ENCODE results near the gene CFD. TPM values are rescaled to one million over a fixed set of nuclear protein-coding genes. Genes with fewer than 3 reads are reported as not detected.
"Not testable (repeated sequence)": the region's sequence is repeated elsewhere in the genome, so short reads cannot be mapped to it uniquely, and the experiment has no call there.

The CFD gene
- polyA plus RNA-seq, 12 donors, result 0.98 to 20.8 (median 1.6) TPM; not detected in 1

DNA sequence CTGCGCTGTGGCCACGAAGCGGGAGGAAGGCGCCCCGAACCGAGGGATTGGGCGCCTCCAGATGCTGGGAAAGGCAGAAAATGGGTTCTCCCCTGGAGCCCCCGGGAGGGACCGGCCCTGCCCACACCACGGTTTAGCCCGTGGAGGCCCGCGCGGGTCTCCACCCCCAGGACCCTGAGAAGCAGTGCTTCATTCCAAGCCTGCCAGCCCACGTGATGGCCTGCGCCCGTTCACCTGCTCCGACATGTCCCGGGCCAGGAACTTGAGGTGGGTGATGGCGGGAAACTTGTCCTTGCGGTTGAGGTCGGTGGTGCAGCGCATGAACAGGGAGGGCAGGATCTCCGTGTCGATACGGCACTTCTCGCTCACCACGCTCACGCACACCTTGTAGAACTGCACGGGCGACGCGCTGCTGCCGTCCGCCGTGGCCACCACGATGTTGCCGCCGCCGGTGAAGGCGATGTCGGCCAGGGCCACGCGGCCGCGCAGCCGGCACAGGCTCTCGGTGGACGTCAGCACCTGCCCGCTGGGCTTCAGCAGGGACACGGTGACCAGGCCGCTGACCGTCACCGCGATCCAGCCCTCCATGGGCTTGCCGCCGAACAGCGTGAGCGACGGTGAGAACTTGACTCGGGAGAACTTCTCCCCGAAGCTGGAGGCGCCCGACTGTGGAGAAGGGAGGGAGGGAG is 26.2 kb downstream of the CFD start:
- DNase-seq, result no peak

DNA sequence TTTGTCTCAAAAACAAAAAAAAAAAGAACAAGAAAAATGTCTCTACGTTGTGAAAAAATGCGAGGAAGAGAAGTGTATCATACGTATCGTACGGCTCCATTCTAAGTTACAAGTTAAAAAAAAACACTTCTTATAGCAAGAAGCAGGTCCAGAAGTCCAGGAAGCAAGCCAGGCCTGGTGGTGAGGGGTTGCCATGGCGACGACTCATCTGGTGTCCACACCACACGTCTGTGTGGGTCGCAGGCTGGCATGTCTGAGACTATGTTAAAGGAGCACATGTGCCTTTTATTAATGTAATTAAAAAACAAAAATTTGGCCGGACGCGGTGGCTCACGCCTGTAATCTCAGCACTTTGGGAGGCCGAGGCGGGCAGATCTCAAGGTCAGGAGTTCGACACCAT is 27.6 kb downstream of the CFD start:
- no peak for DNase-seq

DNA sequence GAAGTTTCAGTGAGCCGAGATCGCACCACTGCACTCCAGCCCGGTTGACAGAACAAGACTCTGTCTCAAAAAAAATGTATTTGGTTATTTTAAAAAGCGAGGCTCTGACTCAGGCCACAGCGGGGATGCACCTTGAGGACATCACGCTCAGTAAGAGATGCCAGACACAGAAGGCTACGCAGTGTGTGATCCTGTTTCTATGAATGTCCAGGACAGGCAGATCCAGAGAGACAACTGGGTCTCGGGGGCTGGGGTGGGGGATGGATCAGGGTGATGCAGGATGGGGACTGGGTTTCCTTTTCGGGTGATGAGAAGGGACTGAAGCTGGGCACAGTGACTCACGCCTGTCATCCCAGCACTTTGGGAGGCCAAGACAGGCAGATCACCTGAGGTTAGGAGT is 28.1 kb downstream of the CFD start:
- DNase-seq, result no peak

DNA sequence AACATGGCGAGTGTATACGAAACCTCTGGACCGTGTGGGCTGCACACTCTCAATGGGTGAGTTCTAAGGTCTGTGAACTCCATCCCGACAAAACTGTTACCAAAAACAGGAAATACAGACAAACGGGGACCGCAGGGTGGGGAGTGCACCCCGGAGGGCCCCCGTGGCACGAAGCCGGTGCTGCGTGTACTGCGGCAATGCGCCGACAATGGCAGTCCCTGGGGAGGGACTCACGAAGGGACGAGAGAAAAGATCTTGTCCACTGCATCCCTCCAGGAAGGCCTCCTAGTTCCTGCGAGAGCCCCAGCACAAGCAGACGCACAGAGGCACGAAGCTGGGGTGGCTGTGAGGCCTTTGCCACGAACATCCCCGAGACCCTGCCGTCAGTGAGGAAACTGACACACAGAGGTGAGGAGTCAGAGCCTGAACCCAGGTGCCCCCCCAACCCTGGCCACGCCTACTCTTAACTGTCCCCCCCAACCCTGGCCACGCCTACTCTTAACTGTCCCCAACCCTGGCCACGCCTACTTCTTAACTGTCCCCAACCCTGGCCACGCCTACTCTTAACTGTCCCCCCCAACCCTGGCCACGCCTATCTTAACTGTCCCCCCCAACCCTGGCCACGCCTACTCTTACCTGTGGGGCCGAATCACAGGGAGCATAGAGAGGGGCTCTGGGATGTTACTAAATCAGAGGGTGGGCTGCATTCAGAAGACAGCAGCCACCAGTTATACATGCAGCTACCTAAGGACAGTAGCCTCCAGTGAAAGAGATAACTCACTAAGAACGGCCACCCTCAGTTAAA is 29.3 kb downstream of the CFD start:
- DNase-seq, result no peak

DNA sequence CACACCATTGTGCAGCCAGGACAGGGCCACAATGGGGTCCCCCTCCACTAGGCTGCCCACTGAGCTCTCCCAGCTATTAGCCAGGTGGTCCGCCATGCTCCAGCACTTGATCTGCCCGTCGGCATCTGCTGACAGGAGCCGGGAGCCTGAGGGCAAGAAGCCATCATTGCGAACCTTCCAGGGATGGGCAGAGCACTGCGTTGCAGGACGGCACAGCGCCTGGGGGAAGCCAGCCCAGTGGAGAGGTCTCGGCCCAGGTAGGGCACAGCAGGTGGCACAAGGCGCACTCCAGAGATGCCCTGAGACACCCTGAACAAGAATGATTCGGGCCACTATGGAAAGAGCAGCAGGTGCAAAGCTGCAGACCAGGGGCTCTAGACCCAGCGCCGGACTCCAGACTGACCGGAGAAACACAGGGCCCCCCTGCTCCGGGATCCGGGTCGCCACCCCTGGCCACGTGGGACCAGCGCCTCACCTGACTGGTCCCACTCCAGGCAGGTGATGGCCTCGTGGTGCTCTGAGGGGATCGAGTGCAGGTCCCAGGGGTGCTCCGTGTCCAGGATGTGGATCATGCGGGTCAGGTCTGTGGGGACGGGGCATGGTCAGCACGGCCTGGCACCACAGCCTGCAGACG is 30.3 kb downstream of the CFD start:
- no peak for DNase-seq

DNA sequence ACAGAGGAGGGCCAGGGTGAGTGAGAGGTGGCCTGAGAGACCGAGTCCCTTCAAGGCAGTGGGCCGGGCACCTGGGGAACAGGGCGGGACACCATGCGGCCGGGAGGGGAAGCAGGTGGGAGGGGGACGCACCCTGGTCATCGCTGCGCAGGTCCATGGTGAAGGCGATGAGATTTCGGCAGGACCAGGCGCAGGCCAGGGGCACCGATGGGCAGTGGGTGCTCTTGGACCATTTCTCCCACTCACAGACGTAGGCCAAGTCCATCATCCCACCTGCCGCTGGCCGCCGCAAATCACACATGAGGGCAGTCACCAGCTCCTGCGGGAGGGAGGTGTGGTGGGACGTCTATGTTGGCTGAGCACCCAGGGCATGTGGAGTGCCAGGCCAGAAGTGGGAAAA is 31.4 kb downstream of the CFD start:
- DNase-seq, result no peak

DNA sequence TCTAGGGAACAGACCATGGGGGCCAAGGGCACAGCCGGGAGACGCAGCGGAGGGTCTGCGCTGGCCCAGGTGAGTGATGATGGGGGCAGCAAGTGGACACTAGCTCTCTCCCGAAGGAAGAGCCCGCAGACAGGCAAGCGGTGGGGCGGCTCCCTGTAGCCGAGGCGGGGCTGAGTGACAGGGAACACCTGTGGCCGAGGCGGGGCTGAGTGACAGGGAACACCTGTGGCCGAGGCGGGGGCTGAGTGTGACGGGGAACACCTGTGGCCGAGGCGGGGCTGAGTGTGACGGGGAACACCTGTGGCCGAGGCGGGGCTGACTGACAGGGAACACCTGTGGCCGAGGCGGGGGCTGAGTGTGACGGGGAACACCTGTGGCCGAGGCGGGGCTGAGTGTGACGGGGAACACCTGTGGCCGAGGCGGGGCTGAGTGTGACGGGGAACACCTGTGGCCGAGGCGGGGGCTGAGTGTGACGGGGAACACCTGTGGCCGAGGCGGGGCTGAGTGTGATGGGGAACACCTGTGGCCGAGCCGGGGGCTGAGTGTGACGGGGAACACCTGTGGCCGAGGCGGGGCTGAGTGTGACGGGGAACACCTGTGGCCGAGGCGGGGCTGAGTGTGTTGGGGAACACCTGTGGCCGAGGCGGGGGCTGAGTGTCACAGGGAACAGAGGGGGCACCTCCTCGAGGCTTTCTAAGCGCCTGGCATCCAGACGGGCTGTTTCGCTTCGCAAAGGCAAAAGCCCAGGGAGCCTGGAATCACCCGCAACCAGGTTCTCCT is 32.1 kb downstream of the CFD start:
- not testable (repeated sequence) for DNase-seq

DNA sequence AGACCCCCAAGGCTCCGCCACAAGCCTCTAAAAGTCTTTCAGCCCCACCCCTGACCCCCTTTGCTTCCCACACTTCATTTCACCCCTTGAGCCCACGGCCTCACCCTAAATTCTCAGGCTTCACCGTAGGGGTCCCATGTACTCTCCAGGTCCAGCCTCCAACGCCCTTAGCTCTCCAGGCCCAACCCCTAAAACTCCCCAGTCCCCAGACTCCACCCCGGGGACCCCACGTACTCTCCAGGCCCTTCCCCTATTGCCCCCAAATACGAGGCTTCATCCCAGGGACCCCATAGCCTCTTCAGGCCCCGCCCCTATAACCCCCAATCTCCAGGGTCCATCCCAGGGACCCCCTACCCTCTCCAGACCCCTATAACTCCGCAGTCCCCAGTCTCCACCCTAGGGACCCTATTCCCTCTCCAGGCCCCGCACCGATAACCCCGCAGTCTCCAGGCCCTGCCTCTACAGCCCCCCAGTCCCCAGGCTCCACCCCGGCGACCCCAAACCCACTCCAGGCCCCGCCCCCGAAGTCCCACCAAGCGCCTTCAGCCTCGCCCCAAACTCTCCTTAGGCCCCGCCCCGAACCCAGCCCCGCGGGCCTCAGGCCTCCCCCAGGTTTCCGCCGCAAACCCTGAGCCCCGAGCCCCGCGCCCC is 32.9 kb downstream of the CFD start:
- DNase-seq, result no peak

DNA sequence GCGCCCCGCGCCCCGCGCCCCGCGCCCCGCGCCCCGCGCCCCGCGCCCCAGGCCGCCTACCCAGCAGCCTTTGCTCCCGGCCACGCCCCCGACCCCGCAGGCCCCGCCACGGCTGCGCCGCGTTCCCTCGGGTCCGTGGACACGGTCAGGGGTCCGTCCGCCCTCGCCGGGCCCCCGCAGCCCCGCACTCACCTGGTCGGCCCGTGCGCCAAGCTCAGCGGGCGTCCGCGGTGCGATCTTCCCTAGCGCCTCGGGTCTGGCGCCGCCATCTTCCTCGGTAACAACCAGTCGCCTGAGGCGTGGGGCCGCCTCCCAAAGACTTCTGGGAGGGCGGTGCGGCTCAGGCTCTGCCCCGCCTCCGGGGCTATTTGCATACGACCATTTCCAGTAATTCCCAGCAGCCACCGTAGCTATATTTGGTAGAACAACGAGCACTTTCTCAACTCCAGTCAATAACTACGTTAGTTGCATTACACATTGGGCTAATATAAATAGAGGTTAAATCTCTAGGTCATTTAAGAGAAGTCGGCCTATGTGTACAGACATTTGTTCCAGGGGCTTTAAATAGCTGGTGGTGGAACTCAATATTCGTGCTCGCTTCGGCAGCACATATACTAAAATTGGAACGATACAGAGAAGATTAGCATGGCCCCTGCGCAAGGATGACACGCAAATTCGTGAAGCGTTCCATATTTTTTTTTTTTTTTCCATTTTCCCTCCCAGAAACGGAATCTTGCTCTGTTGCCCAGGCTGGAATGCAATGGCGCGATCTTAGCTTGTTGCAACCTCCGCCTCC is 33.6 kb downstream of the CFD start, which contains the start of the genes MED16 and RNU6-9:
Gene MED16, minus strand, starts transcription at position 294 of the 796 bp plus-strand sequence. CDS start 2,056 bp downstream, outside the sequence.
Gene RNU6-9, plus strand, starts transcription at position 591 of the 796 bp plus-strand sequence.
- DNase-seq, result peak; percentile 95

DNA sequence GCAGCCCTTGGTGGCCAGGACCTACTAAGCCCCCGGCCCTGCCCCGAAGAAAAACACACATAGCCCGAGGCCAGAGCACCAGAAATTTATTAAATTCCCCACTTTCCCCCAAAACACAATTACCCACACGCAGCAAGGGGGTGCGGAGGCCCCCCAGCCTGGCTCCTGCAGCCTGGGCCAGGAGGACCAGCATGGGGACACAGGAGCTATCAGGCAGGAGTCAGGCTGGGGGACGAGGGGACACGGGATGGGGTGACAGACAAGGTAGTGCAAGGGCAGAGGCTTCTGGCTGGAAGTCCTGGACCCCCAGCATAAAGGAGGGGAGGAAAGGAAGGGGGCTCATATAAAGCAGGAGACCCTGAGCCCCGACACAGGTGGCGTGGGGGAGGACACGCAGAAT is 37.0 kb downstream of the CFD start:
- no peak for DNase-seq

DNA sequence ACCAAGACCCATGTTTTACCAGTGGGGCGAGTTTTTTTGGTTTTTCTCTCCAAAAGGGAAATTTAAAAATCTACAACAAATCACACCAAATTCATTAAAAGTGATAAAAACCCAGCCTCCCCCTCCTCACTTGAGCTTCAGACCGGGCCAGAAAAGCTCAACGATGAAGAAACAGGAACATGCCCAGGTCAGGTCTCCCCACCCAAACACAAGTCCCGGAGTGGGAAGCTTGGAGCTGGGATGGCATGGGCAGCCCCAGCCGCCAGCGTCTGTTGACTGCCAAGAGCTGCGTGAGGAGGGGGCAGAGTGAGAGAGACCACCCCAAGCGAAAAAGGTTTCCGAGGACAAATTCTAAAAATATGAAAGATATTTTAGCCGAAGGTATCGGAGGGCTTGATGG is 37.5 kb downstream of the CFD start:
- no peak for DNase-seq

DNA sequence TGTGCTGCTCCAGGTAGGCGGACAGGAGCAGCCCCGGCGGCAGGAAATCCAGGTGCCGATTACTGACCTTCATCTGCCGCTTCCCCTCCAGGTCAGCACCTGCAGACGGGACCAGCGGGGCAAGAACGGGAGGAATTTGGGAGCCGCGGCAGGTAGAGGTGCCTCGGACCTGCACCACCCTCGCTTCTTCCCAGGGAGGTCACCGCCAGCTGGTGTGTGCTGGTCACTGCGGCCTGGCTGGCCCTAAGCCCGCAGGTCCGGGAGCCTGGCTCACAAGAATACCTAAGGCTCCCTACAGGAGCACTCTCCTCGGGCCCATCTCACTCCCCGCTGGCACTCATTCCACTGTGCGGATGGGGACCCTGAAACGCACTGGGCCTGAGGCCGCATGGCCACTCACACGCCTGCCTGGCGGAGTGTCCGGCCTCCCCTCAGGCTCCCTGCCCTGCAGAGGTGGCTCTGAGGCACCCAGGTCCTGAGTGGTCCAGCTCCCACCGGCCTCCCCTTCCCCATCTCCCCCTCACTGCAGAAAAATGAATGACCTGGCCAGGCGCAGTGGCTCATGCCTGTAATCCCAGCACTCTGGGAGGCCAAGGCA is 38.1 kb downstream of the CFD start:
- no peak for DNase-seq

DNA sequence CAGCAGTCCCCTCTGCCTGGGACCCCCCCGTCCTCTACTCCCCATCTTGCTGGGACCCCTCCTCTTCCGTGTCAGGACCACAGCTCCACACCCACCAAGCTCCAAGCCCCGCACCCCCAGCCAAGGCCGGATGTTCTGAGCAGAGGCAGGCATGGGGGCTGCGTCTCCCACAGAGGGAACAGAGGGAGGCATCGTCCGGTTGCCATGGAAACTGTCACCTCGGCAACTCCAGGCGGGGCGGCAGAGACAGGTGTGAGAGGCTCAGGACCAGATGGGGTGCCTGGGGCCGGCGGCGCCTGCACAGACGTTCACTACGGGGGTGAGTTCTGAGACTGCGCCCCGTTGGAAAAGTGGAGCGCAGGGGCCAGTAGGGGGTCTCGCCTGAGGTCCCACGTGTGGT is 39.2 kb downstream of the CFD start:
- no peak for DNase-seq

DNA sequence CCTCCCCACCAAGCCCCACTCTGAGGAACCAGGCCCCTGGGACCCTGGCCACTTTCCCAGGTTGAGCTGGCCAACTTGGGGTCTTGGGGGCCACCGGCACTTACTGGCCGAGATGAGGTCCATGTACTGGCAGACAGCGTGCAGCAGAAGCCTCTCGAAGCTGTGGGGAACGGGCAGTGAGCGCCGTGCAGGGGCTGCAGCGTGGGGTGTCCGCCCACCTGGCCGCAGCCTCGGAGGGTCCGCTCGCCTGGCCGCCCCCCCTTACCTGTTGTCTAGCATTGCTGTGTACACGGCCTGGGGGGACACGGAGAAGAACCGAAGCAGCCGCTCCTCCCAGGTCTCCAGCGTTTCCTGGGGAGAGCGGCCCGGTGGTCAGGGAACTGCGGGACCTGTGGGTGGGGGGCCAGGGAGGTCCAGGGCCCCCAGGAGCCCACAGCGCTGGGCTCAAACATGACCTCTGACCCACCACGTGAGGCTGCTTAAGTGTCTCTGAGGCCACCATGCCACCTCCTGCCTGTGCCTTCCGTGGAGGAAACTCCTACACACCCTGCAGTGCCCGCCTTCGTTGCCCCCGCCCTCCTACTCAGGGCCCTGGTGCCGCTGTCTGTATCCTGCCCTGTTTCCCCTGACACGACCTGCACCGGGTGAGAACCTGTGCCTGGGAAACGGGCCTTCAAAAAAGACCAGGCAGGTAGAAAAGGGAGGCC is 40.0 kb downstream of the CFD start:
- no peak for DNase-seq

DNA sequence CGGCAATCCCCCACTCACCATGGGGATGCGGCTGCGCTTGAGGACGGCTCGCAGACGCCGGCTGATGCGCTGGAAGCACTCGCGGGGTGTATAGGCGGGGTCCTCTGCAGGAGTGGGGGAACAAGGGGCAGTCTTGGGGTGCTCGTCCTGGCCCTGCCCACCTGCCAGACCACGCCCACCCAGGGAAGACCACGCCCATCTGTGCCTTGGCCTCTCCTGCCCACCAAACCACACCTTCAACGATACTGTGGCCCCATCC is 40.5 kb downstream of the CFD start:
- DNase-seq, result no peak

DNA sequence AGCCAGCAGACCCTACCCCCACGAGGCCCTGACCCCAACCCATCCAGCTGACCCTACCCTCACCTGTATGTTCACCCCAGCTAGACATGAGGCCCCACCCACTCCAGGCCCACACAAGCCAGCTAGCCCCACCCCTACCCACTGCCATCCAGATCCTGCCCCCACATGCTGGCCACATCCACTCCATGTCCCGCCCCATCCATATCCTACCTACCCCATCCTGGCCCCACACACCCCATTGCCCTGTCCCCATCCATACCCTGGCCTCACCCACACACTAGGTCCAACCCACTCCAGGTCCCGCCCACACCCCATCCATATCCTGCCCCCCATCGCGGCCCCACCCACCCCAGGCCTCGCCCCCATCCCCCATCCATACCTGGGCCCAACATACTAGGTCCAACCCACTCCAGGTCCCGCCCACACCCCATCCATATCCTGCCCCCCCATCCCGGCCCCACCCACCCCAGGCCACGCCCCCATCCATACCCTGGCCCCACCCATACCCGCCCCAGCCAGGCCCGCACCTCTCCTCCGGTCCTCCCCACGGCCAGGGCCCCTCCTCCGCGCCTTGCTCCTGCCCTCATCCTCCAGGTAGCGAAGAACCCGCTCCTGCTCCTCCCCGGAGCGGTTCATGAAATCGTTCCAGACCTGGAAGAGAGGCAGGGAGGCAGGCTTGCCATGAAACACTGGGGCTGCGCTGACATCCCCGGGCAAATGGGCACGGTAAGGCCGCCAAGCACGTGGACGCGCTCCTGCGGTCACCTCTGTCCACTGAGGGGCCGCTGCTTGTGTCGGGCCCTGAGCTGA is 41.0 kb downstream of the CFD start:
- no peak for DNase-seq

DNA sequence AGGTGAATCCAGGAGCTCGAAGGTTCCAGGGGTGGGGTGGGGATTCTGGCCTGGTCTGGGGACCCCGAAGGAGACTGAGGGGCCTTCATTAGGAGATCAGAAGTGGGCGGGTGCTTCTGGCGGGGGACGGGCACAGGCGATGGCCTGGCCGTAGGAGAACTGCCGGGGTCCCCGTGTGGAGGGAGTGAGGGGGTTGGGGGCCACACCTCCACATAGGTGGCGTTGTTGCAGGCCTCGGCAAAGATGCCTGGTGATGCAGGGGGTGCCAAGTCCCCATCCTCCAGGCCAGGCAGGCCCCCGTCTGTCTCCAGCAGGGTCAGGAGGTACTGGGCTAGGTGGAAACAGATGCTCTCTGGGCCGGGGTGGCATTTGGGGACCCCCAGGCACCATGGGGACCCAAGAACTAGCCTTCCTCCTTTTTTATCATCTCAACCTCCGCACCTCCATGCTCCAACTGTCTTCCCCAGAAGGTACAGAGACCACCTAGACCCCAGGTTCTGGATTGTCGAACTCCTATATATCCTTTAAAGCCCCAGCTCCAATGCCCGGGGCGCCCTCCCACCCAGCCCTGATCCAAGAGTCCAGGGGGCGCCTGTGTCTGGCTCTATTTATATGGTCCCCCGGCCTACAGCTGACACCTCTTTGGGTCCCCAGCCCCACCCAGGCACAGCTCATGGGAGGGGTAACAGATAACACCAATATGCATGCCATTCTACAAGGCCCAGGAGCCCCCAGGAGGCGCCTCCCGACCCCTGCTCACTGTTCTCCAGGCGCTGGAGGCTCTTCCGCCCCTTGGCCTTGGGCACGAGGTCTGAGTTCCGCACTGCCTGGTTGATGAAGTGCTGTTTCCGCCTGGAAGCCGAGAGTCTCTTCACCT is 42.0 kb downstream of the CFD start:
- DNase-seq, result no peak

DNA sequence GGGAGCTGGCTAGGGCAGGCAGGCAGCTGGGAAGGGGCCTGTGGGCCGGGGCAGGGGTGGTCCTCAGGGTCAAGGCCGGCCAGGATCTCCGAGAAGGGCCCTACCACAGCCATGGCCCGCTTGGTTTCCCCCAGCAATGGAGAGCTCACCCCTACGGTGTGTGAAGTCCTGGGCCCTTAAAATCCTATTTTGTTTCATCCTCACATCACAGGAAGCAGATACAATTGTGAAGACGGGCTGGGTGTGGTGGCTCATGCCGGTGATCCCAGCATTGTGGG is 42.6 kb downstream of the CFD start:
- DNase-seq, result no peak

Measured in muscle of arm (tissue), 12 donors.